ENCODE data around the gene S100A2.
"Not testable (repeated sequence)": the region's sequence is repeated elsewhere in the genome, so short reads cannot be mapped to it uniquely, and the experiment has no call there.

S100A2 gene

DNA sequence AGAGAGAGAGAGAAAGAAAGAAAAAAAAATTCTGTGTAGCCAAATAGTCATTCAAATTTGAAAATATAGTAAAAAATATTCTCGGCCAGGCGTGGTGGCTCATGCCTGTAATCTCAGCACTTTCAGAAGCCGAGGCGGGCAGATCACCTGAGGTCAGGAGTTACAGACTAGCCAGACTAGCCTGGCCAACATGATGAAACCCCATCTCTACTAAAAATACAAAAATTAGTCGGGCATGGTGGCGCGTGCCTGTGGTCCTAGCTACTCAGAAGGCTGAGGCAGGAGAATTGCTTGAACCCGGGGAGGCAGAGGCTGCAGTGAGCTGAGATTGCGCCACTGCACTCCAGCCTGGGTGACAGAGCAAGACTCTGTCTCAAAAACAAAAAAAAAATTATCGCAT, 22.4 kb upstream of the S100A2 start:
- DNase-seq: not testable (repeated sequence)

DNA sequence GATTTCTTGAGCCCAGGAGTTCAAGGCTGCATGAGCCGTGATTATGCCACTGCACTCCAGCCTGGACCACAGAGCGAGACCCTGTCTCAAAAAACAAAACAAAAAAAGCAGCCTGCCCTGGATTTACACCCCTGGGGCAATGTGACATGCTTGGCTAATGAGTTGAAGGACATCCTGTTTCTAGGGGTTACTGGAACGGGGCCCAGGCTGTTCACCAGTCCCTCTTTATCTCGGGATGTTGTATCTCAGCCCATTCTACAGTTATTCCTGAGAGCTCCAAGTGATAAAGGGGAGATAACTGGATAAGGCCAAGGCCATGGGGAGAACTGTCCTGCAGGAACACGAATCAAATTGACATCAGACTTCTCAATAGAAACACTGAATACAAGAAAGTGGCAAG, 21.7 kb upstream of the S100A2 start:
- DNase-seq: no peak

GRCh38 chr1:153586347-153586746, 20.7 kb upstream of the S100A2 start:
- DNase-seq: no peak

- no peak for DNase-seq
These were observed 19.4 kb upstream of the S100A2 start for GRCh38 chr1:153585006-153585405.

GRCh38 chr1:153583976-153584375, 18.3 kb upstream of the S100A2 start:
- DNase-seq: no peak

DNA sequence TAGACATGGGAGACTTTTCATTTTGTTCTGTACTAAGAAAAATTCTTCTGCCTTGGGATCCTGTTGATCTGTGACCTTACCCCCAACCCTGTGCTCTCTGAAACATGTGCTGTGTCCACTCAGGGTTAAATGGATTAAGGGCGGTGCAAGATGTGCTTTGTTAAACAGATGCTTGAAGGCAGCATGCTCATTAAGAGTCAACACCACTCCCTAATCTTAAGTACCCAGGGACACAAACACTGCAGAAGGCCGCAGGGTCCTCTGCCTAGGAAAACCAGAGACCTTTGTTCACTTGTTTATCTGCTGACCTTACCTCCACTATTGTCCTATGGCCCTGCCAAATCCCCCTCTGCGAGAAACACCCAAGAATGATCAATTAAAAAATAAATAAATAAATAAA, 17.9 kb upstream of the S100A2 start:
- not testable (repeated sequence) for DNase-seq

- DNase-seq: not testable (repeated sequence)
These were observed 17.2 kb upstream of the S100A2 start for GRCh38 chr1:153582836-153583235.

- DNase-seq: no peak
These were observed 13.3 kb upstream of the S100A2 start for GRCh38 chr1:153578936-153579335.

DNA sequence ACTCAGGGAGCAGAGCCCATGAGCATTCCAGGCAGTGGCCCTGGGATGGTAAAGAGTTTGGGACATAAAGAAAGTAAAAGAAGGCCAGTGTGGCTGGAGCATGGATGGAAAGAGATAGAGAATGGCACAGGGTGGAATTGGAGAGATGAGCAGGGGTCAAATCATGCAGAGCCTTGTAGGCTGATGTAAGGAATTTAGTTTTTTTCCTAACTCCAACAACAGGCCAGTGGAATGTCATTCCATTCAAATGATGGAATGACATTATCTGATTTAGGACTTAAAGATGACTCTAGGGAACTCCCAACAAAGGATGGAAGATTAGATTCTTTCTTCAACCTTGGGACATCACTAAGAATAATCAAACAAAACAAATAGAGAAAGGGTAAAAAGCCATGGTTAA, 12.8 kb upstream of the S100A2 start:
- no peak for DNase-seq

- no peak for DNase-seq
These were observed 12.0 kb upstream of the S100A2 start for GRCh38 chr1:153577624-153578051.

DNA sequence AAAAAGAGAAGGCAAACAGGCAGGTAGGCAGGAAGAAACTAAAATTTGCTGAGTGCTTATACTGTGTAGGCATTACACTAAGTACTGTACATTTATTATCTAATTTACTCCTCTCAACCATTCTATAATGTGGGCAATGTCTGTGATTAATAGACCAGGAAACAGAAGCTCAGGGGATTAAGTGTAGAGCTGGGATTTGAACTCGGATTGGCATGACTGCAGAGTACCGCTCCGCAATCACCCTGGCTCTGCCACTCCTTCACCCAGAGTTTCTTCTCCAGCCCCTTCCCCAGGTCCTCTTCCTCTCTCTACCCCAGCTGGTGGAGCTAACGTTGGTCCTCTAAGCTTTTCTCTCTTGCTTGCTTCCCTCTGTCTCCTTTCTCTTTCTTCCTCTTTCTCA, 11.5 kb upstream of the S100A2 start:
- DNase-seq: no peak

GRCh38 chr1:153575497-153575896, 9.9 kb upstream of the S100A2 start:
- DNase-seq: not testable (repeated sequence)

- DNase-seq: not testable (repeated sequence)
These were observed 9.4 kb upstream of the S100A2 start for GRCh38 chr1:153575081-153575491.

- DNase-seq: no peak
These were observed 7.7 kb upstream of the S100A2 start for GRCh38 chr1:153573351-153573750.

GRCh38 chr1:153572569-153573015, 6.9 kb upstream of the S100A2 start:
- peak; percentile 68 for DNase-seq

GRCh38 chr1:153571706-153572105, 6.1 kb upstream of the S100A2 start:
- DNase-seq: no peak

GRCh38 chr1:153570874-153571273, 5.2 kb upstream of the S100A2 start:
- DNase-seq: peak; percentile 88

- no peak for DNase-seq
These were observed 3.8 kb upstream of the S100A2 start for GRCh38 chr1:153569465-153569864.

GRCh38 chr1:153568367-153569099, 2.9 kb upstream of the S100A2 start:
- peak; percentile 91 for DNase-seq

GRCh38 chr1:153567621-153568366, 2.1 kb upstream of the S100A2 start:
- no peak for DNase-seq

GRCh38 chr1:153566414-153567371, 1.0 kb upstream of the S100A2 start:
- peak; percentile 72 for DNase-seq

GRCh38 chr1:153563991-153564390, 1.7 kb downstream of the S100A2 start:
- no peak for DNase-seq

GRCh38 chr1:153563483-153563901, 2.2 kb downstream of the S100A2 start:
- no peak for DNase-seq
